Cardiac septum (tissue), 1 donor: ENCODE data around the gene ADCY9. TPM values are rescaled to one million over a fixed set of nuclear protein-coding genes. Genes with fewer than 3 reads are reported as not detected.
"Not testable (repeated sequence)": the region's sequence is repeated elsewhere in the genome, so short reads cannot be mapped to it uniquely, and the experiment has no call there.

Experiments
- DNase-seq: peaks from one replicate; pipeline ENCODE4 v3.0.0-alpha.2; 2020; ENCODE audit warnings: low spot score
- intact Hi-C: fragments of 100-400 bp; cut with DNase I; formaldehyde crosslinking; loops from one replicate; pipeline ENCODE4 v1.14.0; 2022
- long read RNA-seq: library from polyadenylated mRNA; unstranded; transcript quantifications from one replicate; pipeline ENCODE4 v2.0.0, GENCODE V29; 2021
- total RNA-seq: library from RNA; stranded (reverse); fragmentation: NEBNext Ultra II Directional; extraction: Animal tissue kit (Norgen Biotek cat#: 25700); gene quantifications from one replicate; pipeline ENCODE4 v1.2.1, GENCODE V29; 2021
- donor health status: DM: no; HTN: no; CAD: no.

The ADCY9 gene
- 44.0 TPM for total RNA-seq
- long read RNA-seq, full-length matches to known transcripts = 7 of 50 reads
- long read RNA-seq, partial matches to known transcripts = 17 of 50 reads
- long read RNA-seq, other reads (novel, unspliced or antisense) = 26 of 50 reads

DNA sequence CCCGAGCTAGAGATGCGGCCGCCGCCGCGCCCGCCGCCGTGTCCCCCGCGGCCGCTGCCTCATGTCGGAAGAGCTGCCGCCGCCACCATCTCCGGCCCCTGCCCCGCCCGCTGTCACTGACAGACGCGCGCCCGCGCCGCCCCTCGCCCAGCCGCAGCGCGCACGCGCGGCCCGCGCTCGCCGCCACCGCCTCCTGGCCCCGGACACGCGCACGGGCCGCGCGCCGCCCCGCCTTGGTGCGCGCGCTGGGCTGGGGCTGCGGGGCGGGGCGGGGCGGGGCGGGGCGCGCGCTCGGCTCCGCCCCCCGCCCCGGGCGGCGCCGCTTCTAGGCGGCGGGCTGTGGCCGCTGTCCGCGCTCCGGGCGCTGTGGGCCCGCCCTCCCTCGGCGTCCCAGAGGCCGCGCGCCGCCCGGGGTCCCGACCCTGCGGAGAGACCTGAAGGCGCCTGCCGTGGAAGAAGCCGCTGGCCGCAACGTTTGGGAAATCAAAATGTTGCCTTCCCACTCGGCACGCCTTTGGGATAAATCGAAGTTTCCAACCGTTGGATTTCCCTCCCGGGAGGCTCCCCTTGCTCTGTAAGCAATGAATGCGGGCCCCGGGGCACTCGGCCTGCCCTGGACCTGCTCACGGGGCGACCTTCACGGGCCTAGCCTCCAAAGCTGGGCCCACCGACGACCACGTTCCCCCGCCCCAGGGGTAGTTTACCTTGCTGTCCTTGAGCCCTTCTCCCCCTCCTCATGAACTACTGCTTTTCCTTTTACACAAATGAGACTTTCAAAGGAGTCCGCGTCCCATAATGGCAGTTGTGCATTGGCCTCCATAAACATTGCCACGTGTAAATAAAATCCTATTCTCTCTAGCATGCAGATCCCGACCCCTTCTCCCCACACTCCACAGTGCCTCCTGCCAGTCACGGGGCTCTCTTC is at the start of gene ADCY9:
Gene ADCY9, minus strand, starts transcription at position 118 of the 925 bp plus-strand sequence. CDS start 1,000 bp downstream, outside the sequence.
- DNase-seq = peak; percentile 86
- intact Hi-C loops = loop anchor here (5.0 to 10.0 kb wide), 3 partner anchors 62 to 136 kb away; no protein-coding TSS in a partner anchor

DNA sequence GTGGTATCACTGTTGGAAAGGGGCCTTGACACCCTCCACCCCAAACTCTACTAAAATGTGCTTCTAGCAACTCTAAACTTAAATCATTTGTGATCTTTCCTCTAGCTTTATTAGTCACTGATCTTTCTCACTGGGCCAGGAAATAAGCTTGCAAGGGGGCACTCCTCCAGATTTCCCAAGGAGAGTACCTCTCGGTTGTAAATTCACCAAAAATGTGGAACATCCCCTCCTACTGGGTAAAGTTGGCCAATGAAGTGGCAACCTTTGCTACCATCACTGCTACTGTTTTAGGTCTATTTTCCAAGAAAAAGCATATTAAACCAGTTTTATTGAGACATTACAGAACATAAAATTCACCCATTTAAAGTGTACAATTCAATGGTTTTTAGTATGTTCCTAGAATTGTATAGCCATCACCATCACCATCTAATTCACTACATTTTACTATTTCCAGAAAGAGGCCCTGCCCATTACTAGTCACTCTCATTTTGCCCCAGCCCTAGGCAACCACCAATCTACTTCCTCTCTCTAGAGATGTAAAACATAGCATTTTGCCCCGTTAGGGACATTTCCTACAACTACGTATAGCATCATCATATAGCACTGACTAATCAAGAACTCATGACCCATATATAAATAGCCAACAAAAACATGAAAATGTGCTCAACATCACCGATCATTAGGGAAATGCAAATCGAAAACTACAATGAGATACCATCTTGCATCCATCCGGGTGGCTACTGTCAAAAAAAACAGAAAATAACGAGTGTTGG is 44.6 kb upstream of the ADCY9 start:
- DNase-seq = no peak
- intact Hi-C loops = no loop called here

- intact Hi-C loops = no loop called here
- no peak for DNase-seq
Measured at GRCh38 chr16:4159726-4160125, 43.5 kb upstream of the ADCY9 start.

GRCh38 chr16:4158143-4159093 is 42.2 kb upstream of the ADCY9 start:
- no peak for DNase-seq
- intact Hi-C loops = no loop called here

GRCh38 chr16:4157376-4157825 is 41.2 kb upstream of the ADCY9 start:
- intact Hi-C loops = no loop called here
- no peak for DNase-seq

DNA sequence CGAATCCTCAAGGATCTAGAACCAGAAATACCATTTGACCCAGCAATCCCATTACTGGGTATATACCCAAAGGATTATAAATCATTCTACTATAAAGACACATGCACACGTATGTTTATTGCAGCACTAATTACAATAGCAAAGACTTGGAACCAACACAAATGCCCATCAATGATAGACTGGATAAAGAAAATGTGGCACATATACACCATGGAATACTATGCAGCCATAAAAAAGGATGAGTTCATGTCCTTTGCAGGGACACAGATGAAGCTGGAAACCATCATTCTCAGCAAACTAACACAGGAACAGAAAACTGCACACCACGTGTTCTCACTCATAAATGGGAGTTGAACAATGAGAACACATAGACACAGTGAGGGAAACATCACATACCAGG is 40.3 kb upstream of the ADCY9 start:
- intact Hi-C loops, DNase-seq: not testable (repeated sequence)

- intact Hi-C loops, DNase-seq: not testable (repeated sequence)
Measured at GRCh38 chr16:4153364-4153763, 37.1 kb upstream of the ADCY9 start.

- intact Hi-C loops = no loop called here
- no peak for DNase-seq
Measured at GRCh38 chr16:4152267-4152666, 36.0 kb upstream of the ADCY9 start.

- no peak for DNase-seq
- intact Hi-C loops = no loop called here
Measured at GRCh38 chr16:4147236-4147635, 31.0 kb upstream of the ADCY9 start.

GRCh38 chr16:4142268-4142667 is 26.0 kb upstream of the ADCY9 start:
- intact Hi-C loops = no loop called here
- DNase-seq = no peak

- intact Hi-C loops = no loop called here
- DNase-seq = no peak
Measured at GRCh38 chr16:4141604-4142003, 25.4 kb upstream of the ADCY9 start.

GRCh38 chr16:4140652-4141051 is 24.4 kb upstream of the ADCY9 start:
- intact Hi-C loops = no loop called here
- DNase-seq = no peak

- intact Hi-C loops = no loop called here
Measured at GRCh38 chr16:4139968-4140367, 23.7 kb upstream of the ADCY9 start.

GRCh38 chr16:4138713-4139112 is 22.5 kb upstream of the ADCY9 start:
- intact Hi-C loops = no loop called here
- no peak for DNase-seq

More at GRCh38 chr16:4139968-4140367, 23.7 kb upstream of the ADCY9 start:
- DNase-seq = no peak

- no peak for DNase-seq
- intact Hi-C loops = no loop called here
Measured at GRCh38 chr16:4137438-4137837, 21.2 kb upstream of the ADCY9 start.

DNA sequence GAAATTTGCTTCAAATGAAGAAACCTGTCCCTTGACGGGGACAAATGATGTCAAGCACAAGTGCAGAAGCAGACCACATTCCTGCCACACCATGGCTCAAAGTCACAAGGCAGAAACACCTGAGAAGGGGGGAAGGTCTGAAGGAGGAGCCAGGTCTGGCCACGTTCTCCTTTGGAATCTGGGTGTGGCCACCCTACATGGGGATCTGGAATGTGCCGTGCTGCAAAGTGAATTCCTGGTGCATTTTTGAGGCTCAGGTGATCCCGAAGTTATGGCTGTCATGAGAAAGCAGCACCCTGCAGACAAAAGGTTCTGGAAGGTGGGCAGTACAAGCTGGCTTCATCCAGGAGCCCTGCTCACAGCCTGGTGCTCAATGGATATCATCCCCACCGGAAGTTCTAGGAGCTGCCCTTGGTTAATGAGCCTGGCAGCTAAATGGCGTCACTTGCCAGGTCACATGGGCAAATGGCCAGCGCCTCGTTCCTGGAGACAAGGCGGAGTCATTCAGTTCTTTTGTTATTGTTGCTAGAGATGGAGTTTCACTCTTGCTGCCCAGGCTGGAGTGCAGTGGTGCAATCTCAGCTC is 20.1 kb upstream of the ADCY9 start:
- no peak for DNase-seq
- intact Hi-C loops = no loop called here

GRCh38 chr16:4135537-4135936 is 19.3 kb upstream of the ADCY9 start:
- DNase-seq = no peak
- intact Hi-C loops = no loop called here

DNA sequence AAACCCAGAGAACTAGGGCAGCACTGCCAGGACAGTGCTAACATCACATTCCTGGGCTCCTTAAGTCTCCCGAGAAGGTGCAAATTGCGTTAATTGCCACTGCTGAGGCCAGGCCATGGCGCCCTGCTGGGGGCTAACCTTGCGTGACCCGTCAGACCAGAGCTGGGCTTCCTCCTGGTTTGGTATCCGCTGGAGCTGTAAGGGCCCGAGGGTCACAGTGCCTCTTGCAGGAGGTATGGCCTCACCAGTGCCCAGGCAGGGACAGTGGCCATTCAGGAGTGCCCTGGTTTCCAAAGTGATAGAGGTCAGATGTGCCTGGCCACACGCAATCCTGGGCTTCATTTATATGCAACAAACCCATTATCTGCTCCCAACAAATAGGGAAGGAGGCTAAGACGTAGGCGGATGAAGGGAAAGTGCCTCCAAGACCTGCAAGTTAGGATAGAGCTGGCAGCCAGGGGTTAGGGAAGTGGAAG is 17.7 kb upstream of the ADCY9 start:
- no peak for DNase-seq
- intact Hi-C loops = no loop called here

DNA sequence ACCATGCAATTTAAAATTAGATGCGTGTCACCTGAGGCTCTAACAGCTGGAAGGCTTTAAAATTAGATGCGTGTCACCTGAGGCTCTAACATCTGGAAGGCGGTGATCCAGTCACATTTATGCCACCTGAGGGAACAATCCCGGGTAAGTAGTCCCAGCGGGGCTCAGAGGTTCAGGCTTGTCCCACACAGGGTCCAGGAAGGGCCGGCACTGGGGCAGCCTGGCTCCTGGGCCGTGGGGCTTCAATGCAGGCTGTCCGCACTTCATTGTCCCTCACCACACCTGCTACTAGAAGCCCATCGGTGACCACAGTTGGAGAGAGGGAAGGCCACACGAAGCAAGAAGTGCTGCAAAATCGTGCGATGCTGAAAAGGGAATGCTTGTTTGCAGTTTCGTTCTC is 15.4 kb upstream of the ADCY9 start:
- no peak for DNase-seq
- intact Hi-C loops = no loop called here
